Measurements from ENCODE around the gene PHKB. TPM values are rescaled to one million over a fixed set of nuclear protein-coding genes. Genes with fewer than 3 reads are reported as not detected.
"Not testable (repeated sequence)": the region's sequence is repeated elsewhere in the genome, so short reads cannot be mapped to it uniquely, and the experiment has no call there.

PHKB gene
- polyA plus RNA-seq, 3 donors = 49.8 to 53.1 (median 50.8) TPM

- peaks cover 97% of the 10 kb centered on the region for H3K79me2 ChIP-seq (ENCODE audit: insufficient read depth, low read length)
- peak overlapping the region in 1 of 2 donors; percentile 15 for H3K27ac ChIP-seq (ENCODE audit: low read depth in 1 of 2, low read length in 2 of 2)
- no peak overlapping the region for H3K9ac ChIP-seq (ENCODE audit: insufficient read depth, low read length, poor library complexity, severe bottlenecking)
- H3K4me2 ChIP-seq (replicated peaks; ENCODE audit: extremely low read depth, low read length, poor library complexity, severe bottlenecking) = no peak overlapping the region
- H3K36me3 ChIP-seq (replicated peaks in 1 of 2; ENCODE audit: control insufficient read depth in 1 of 2, insufficient read depth in 2 of 2, low read length in 2 of 2) = peaks cover 16 to 61% of the 10 kb centered on the region in 2 donors
- WGBS (ENCODE audit: insufficient coverage) = no CpG with 5 or more reads among the region's 2 CpGs
- TF ChIP-seq CTCF (IDR thresholded peaks at IDR 0.05) = no peak
- H3K9me3 Mint-ChIP-seq = peaks cover 0 to 5% (median 0%) of the 10 kb centered on the region in 7 donors
- H3K4me3 ChIP-seq (replicated peaks in 1 of 3; ENCODE audit: low read depth in 2 of 3, low read length in 3 of 3) = no peak overlapping the region
- H3K27ac Mint-ChIP-seq = no peak overlapping the region
- H3K27me3 ChIP-seq (ENCODE audit: control insufficient read depth in 2 of 2, insufficient read depth in 2 of 2, low read length in 2 of 2) = no peaks in the 10 kb centered on the region
- H2AFZ ChIP-seq (ENCODE audit: insufficient read depth, low read depth, low read length, poor library complexity, severe bottlenecking) = no peak overlapping the region
- no peak for DNase-seq
- H3K27me3 Mint-ChIP-seq (ENCODE audit: low read depth in 3 of 3) = peaks cover 0 to 2% (median 0%) of the 10 kb centered on the region in 3 donors
- intact Hi-C loops (cut with micrococcal nuclease) = loop anchor here in 1 of 2 donors (10.0 kb wide), 1 partner anchor 493 kb away; the partner anchor contains the start of gene DNAJA2
- H3K4me1 Mint-ChIP-seq = peaks cover 21% of the 10 kb centered on the region
- H3K9me3 ChIP-seq (replicated peaks in 1 of 2; ENCODE audit: control insufficient read depth in 1 of 2, insufficient read depth in 1 of 2, low read length in 2 of 2) = no peaks in the 10 kb centered on the region
- no peak overlapping the region for H3K4me3 Mint-ChIP-seq
- H4K20me1 ChIP-seq (ENCODE audit: insufficient read depth, low read length) = peaks cover 59% of the 10 kb centered on the region
- peaks cover 4 to 7% of the 10 kb centered on the region in 2 donors for H3K4me1 ChIP-seq (ENCODE audit: control insufficient read depth in 1 of 2, insufficient read depth in 2 of 2, low read length in 2 of 2)
- peaks cover 30 to 31% of the 10 kb centered on the region in 2 donors for H3K36me3 Mint-ChIP-seq
These were observed 6.4 kb downstream of the PHKB start for GRCh38 chr16:47467501-47467900.

GRCh38 chr16:47468070-47468689, 7.0 kb downstream of the PHKB start:
- peaks cover 97% of the 10 kb centered on the region for H3K79me2 ChIP-seq (ENCODE audit: insufficient read depth, low read length)
- H3K4me1 Mint-ChIP-seq = peaks cover 15% of the 10 kb centered on the region

More at GRCh38 chr16:47468070-47468689, 7.0 kb downstream of the PHKB start:
- intact Hi-C loops (cut with micrococcal nuclease) = loop anchor here in 1 of 2 donors (10.0 kb wide), 1 partner anchor 493 kb away; the partner anchor contains the start of gene DNAJA2
- not testable (repeated sequence) for H3K4me3 ChIP-seq (replicated peaks in 1 of 3; ENCODE audit: low read depth in 2 of 3, low read length in 3 of 3); H3K9ac ChIP-seq (ENCODE audit: insufficient read depth, low read length, poor library complexity, severe bottlenecking); DNase-seq; H3K9me3 ChIP-seq (replicated peaks in 1 of 2; ENCODE audit: control insufficient read depth in 1 of 2, insufficient read depth in 1 of 2, low read length in 2 of 2); H3K27me3 ChIP-seq (ENCODE audit: control insufficient read depth in 2 of 2, insufficient read depth in 2 of 2, low read length in 2 of 2); H2AFZ ChIP-seq (ENCODE audit: insufficient read depth, low read depth, low read length, poor library complexity, severe bottlenecking); H3K4me1 ChIP-seq (ENCODE audit: control insufficient read depth in 1 of 2, insufficient read depth in 2 of 2, low read length in 2 of 2); H3K4me3 Mint-ChIP-seq; H3K27me3 Mint-ChIP-seq (ENCODE audit: low read depth in 3 of 3); H3K4me2 ChIP-seq (replicated peaks; ENCODE audit: extremely low read depth, low read length, poor library complexity, severe bottlenecking); H3K27ac ChIP-seq (ENCODE audit: low read depth in 1 of 2, low read length in 2 of 2); H3K9me3 Mint-ChIP-seq
- Mint-ChIP-seq H3K27ac (peak overlapping the region in 2 of 7 donors; percentile 3 to 69), H3K36me3 (peaks cover 30 to 31% of the 10 kb centered on the region in 2 donors)
- 100% methylated on average over 1 of the region's 7 CpGs for whole genome bisulfite sequencing (ENCODE audit: insufficient coverage)
- H4K20me1 ChIP-seq (ENCODE audit: insufficient read depth, low read length) = peaks cover 64% of the 10 kb centered on the region
- H3K36me3 ChIP-seq (replicated peaks in 1 of 2; ENCODE audit: control insufficient read depth in 1 of 2, insufficient read depth in 2 of 2, low read length in 2 of 2) = peaks cover 16 to 61% of the 10 kb centered on the region in 2 donors

All from CD14-positive monocyte (primary cell).